IPS-20b (cell line): ENCODE data around the gene KCNQ2.

ENCODE experiments used
- H3K27ac ChIP-seq: one replicate; pipeline ENCODE4 v1.5.1; 2013; ENCODE audit warnings: low read length
- H3K27me3 ChIP-seq: 2 replicates; pipeline ENCODE4 v1.6.1; 2013; ENCODE audit warnings: mild to moderate bottlenecking, low read length, inconsistent platforms; ENCODE audit not compliant: insufficient read depth
- H3K36me3 ChIP-seq: 2 replicates; pipeline ENCODE4 v1.6.1; 2013; ENCODE audit warnings: low read depth, mild to moderate bottlenecking, inconsistent platforms, low read length, moderate library complexity; ENCODE audit not compliant: insufficient read depth
- H3K4me1 ChIP-seq: 2 replicates; pipeline ENCODE4 v1.6.1; 2013; ENCODE audit warnings: mild to moderate bottlenecking, control low read depth, inconsistent platforms, low read length, moderate library complexity; ENCODE audit not compliant: insufficient read depth
- H3K4me3 ChIP-seq: 2 replicates; pipeline ENCODE4 v1.5.1; 2013; ENCODE audit warnings: mild to moderate bottlenecking, low read length, inconsistent platforms
- H3K9ac ChIP-seq: 2 replicates; pipeline ENCODE4 v1.6.1; 2013; ENCODE audit warnings: low read depth, mild to moderate bottlenecking, inconsistent platforms, low read length, moderate library complexity
- H3K9me3 ChIP-seq: 2 replicates; pipeline ENCODE4 v1.6.1; 2013; ENCODE audit warnings: mild to moderate bottlenecking, low read depth, low read length, inconsistent platforms; ENCODE audit not compliant: insufficient read depth

The KCNQ2 gene

GRCh38 chr20:63423751-63424150 lies 48.7 kb downstream of the KCNQ2 start:
- Histone ChIP-seq H3K36me3 (no peaks in the 10 kb centered on the region), H3K4me1 (no peaks in the 10 kb centered on the region), H3K27me3 (no peaks in the 10 kb centered on the region), H3K4me3 (no peak overlapping the region), H3K9me3 (no peaks in the 10 kb centered on the region), H3K9ac (no peak overlapping the region), H3K27ac (no peak overlapping the region)

- Histone ChIP-seq H3K9me3 (no peaks in the 10 kb centered on the region), H3K4me3 (no peak overlapping the region), H3K9ac (no peak overlapping the region), H3K27me3 (no peaks in the 10 kb centered on the region), H3K36me3 (no peaks in the 10 kb centered on the region), H3K4me1 (no peaks in the 10 kb centered on the region), H3K27ac (no peak overlapping the region)
Measured at GRCh38 chr20:63422653-63423052, 49.8 kb downstream of the KCNQ2 start.

DNA sequence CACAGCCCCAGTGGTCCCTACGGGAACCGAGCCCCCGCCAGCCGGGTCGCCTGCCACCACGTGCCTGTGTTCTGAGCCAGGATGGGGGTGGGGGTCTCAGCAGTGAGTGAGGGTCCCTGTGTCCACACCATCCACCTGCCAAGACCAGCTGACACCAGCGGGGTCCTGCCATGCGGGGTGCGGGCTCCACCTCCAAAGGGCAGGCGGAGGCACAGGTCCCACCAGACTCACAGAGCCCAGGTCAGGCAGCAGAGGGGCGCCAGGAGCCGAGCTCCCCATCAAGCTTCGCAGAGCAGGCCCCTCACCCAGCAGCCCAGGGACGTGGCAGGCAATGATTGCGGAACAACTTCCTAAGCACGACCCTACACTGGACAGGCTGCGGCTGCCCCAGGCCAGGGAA lies 50.5 kb downstream of the KCNQ2 start:
- Histone ChIP-seq H3K36me3 (no peaks in the 10 kb centered on the region), H3K4me1 (no peaks in the 10 kb centered on the region), H3K4me3 (no peak overlapping the region), H3K27ac (no peak overlapping the region), H3K9ac (no peak overlapping the region), H3K27me3 (no peaks in the 10 kb centered on the region), H3K9me3 (no peaks in the 10 kb centered on the region)

GRCh38 chr20:63421094-63421692 lies 51.3 kb downstream of the KCNQ2 start:
- H3K27ac ChIP-seq: no peak overlapping the region
- no peaks in the 10 kb centered on the region for H3K27me3 ChIP-seq
- no peaks in the 10 kb centered on the region for H3K36me3 ChIP-seq

GRCh38 chr20:63420359-63421093 lies 51.9 kb downstream of the KCNQ2 start:
- Histone ChIP-seq H3K9ac (no peak overlapping the region), H3K36me3 (no peaks in the 10 kb centered on the region), H3K9me3 (no peaks in the 10 kb centered on the region), H3K27me3 (no peaks in the 10 kb centered on the region), H3K4me3 (no peak overlapping the region), H3K27ac (no peak overlapping the region), H3K4me1 (no peaks in the 10 kb centered on the region)

More at GRCh38 chr20:63421094-63421692, 51.3 kb downstream of the KCNQ2 start:
- H3K9ac ChIP-seq: no peak overlapping the region
- H3K4me1 ChIP-seq: no peaks in the 10 kb centered on the region
- no peak overlapping the region for H3K4me3 ChIP-seq
- H3K9me3 ChIP-seq: no peaks in the 10 kb centered on the region

- Histone ChIP-seq H3K9me3 (no peaks in the 10 kb centered on the region), H3K4me1 (no peaks in the 10 kb centered on the region), H3K36me3 (no peaks in the 10 kb centered on the region), H3K9ac (no peak overlapping the region), H3K27me3 (no peaks in the 10 kb centered on the region), H3K4me3 (no peak overlapping the region), H3K27ac (no peak overlapping the region)
Measured at GRCh38 chr20:63419299-63419698, 53.2 kb downstream of the KCNQ2 start.

DNA sequence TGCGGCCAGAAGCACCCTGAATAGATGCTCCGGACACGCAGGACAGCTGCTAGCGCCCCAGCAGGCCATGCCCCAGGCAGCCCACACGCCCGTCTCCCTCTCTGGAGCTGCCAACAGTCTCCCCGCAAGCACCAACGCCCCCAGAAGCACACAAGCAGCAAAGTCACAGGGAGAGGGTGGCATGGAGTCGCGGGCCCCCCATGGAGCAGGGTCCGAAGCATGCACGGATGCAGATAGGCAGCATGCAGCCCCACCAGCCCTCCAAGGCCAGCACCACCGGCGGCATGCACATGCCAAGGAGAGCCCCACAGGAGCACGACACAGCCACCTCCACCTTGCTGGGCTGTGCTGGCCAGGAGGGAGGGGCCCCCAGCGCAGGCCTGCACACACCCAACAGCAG lies 53.8 kb downstream of the KCNQ2 start:
- no peaks in the 10 kb centered on the region for H3K9me3 ChIP-seq

DNA sequence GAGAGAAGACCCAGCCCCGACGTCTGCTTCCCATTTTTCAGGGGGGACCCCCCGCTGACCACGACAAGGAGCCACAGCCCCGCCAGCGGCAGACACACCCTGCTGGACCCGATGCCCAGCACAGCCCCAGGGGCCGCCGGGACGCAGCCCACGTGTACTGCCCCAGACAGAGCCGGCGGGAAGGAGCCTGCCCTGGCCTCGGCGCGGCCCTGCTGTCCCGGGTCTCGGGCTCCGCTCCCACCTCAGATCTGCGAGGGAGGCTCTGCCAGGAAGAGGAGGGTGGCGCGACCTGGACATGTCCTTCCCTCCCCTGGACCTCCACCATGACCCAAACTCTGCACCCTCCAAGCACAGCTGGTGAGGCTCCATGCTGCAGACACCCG lies 54.7 kb downstream of the KCNQ2 start:
- Histone ChIP-seq H3K9ac (no peak overlapping the region), H3K27me3 (no peaks in the 10 kb centered on the region), H3K9me3 (no peaks in the 10 kb centered on the region), H3K27ac (no peak overlapping the region), H3K4me3 (no peak overlapping the region), H3K4me1 (no peaks in the 10 kb centered on the region), H3K36me3 (no peaks in the 10 kb centered on the region)

More for the DNA sequence above, 53.8 kb downstream of the KCNQ2 start:
- H3K4me3 ChIP-seq: no peak overlapping the region
- no peaks in the 10 kb centered on the region for H3K27me3 ChIP-seq
- no peak overlapping the region for H3K9ac ChIP-seq
- no peaks in the 10 kb centered on the region for H3K4me1 ChIP-seq
- no peak overlapping the region for H3K27ac ChIP-seq
- no peaks in the 10 kb centered on the region for H3K36me3 ChIP-seq

DNA sequence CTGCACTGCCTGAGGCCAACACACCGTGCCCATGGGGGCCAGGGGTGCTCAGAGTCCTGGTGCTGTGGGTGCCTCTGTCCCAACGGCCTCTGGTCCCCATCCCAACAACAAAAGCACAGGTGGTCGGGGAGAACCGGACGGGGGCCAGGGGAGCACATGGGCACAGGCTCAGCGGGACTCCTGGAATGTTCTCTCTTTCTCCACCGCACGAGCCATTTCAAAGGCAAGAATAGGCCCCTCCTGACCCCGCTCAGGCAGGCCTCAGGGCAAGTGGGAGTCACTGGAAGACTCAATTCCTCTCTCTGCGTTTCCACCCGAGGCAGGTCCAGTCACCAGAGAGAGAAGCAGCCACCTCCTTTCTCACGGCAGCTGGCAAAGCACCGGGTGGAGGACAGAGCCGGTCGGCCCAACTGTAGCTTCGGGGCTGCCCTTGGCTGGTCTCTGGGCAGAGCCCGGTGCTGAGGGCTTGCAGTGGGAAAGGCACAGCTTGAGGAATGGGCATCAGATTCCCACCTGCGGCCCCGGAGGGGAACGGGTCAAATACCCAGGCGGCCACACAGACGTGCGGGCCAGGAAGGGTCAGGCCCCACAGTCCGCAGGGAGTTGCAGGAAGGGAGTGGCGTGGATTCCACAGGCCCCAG lies 55.2 kb downstream of the KCNQ2 start:
- no peaks in the 10 kb centered on the region for H3K27me3 ChIP-seq
- H3K27ac ChIP-seq: no peak overlapping the region
- H3K9ac ChIP-seq: no peak overlapping the region
- H3K4me1 ChIP-seq: no peaks in the 10 kb centered on the region
- no peaks in the 10 kb centered on the region for H3K9me3 ChIP-seq
- no peak overlapping the region for H3K4me3 ChIP-seq
- H3K36me3 ChIP-seq: no peaks in the 10 kb centered on the region

- Histone ChIP-seq H3K27me3 (no peaks in the 10 kb centered on the region), H3K36me3 (no peaks in the 10 kb centered on the region), H3K9me3 (no peaks in the 10 kb centered on the region), H3K4me3 (no peak overlapping the region), H3K9ac (no peak overlapping the region), H3K27ac (no peak overlapping the region), H3K4me1 (no peaks in the 10 kb centered on the region)
Measured at GRCh38 chr20:63416631-63417030, 55.8 kb downstream of the KCNQ2 start.

DNA sequence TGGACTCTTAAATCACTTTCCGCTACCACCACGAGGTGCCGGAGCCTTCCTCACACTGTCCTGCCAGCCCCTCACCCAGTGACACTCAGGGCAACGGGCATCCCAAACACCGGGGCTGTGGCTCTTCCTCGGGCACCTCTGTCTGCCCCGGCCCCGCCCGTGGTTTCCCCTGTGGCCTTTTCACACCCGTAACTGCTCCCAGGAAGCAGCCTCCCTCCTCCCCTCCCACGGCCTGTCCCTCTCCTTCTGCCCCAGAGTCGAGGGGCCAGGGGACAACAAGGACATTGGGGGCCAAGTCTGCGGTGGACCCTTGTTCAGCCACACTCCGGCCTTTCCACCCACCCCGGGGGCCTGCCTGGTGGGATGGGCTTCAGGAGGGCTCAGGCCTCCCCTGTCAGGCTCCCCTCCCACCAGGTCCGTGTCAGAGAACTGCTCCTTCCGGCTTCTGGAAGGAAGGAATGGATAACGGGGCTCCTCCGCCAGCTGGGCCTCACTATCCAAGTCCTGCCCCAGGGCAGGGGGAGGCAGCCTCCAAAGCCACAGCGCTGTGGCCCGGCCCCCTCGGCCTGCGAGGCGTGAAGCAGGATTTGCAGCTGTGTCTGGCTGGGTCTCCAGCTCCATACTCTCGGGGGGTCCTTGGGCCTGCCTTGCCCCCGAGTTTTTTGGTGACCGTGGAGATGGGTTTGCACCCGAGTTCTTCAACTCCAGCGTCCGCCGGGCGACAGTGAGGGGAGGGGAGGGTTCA lies 56.6 kb downstream of the KCNQ2 start:
- no peaks in the 10 kb centered on the region for H3K36me3 ChIP-seq
- H3K4me1 ChIP-seq: no peaks in the 10 kb centered on the region
- H3K9ac ChIP-seq: no peak overlapping the region
- no peak overlapping the region for H3K27ac ChIP-seq
- no peaks in the 10 kb centered on the region for H3K27me3 ChIP-seq
- H3K4me3 ChIP-seq: no peak overlapping the region
- no peaks in the 10 kb centered on the region for H3K9me3 ChIP-seq
